GM19238 (cell line): ENCODE results near the gene CTTN.
A peak's percentile ranks its signal among the peaks of the same experiment; 100 is the strongest.

Source experiments
- DNase-seq: peaks from one replicate; pipeline ENCODE4 v3.0.0; 2011; ENCODE audit warnings: low spot score; ENCODE audit not compliant: insufficient read length

The CTTN gene

DNA sequence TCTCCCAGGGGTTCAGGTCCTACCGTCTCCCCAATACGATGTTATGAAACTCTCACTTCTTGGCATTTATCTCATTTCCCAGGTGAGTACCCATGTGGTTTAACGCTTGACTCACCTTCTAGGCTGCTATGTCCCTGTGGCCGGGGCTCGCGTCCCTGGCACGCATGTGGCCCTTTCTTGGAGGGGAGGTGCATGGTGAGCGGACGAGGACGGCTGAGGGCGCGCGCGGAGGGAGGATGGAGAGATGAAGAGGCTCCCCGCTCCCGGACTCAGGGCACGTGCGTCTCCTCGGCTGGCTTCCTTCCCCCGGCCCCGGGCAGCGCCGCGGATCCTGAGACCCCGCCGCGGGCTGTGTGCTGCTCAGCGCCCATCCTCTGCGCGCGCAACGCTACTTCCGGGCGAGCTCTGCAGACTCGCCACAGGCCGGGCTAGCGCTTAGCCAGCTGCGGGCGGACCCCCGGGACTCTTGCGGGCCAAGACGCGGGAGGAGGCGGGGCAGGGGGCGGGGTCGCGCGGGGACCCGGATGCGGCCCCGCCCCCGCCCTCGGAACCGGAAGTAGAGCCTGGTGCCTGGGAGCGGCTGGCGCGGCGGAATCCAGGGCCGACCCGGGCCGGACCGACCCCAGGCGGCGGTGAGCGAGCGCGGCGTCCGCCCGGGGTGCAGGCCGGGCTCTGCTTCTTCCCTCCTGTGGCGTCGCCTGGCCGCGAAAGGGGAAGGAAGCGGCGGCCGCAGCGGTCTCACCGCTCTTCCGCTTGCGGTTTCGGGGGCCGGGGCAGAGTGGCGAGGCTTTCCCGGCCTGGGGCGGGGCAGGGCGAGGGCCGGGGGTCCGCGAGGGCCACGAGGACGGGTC is at the start of gene CTTN:
TSS of gene CTTN (plus strand) at position 547 of the 851 bp plus-strand sequence. CDS start 8,769 bp downstream, outside the sequence.
- peak; percentile 62 for DNase-seq

DNA sequence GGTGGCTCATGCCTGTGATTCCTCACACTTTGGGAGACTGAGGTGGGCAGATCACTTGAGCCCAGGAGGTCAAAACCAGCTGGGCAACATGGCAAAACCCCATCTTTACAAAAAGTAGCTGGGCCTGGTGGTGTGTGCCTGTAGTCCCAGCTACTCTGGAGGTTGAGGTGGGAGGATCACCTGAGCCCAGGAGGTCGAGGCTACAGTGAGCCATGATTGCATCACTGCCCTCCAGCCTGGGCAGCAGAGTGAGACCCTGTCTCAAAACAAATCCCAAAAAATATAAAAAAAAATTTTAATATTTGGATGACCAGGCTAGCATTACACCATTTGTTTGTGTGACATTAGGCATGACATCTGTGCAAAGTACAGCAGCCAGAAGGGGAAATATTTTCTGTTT is 49.7 kb upstream of the CTTN start:
- DNase-seq, result no peak

DNA sequence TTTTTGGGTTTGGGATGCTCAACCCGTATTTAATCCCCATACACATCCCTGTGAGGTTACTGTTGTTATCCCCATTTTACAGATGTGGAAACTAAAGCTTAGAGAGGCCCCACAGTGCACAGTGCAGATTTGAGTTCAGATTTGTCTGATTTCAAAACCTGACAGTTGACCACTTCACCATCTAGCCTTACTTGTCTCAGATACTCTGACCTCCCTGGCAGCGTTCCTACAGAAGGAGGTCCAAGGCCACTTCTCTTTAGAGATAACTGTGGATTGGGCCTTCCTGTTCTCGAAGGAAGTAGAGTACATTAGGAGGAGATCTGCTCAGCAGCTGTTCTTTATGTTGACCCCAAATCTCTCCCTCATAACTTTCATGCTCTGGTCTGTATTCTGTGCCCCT is 46.7 kb upstream of the CTTN start:
- no peak for DNase-seq

DNA sequence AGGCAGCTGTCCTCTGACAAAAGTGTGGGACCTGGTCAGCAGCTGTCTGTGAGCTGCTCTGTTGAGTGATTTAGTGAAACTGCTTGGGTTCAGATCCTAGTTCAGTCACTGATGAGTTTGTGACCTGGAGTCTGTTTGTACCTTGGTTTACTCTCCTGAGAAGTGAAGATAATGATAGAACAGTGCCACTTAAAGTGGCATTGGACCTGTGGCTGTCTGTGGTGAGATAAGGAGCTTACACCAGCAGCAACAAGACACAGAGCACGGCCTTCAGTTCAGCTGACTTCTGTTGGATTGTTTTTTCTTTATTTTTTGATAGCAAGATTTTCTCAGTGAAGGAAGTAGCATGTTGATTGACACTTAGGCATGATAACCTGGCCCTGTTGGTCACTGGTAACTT is 46.2 kb upstream of the CTTN start:
- DNase-seq, result no peak

DNA sequence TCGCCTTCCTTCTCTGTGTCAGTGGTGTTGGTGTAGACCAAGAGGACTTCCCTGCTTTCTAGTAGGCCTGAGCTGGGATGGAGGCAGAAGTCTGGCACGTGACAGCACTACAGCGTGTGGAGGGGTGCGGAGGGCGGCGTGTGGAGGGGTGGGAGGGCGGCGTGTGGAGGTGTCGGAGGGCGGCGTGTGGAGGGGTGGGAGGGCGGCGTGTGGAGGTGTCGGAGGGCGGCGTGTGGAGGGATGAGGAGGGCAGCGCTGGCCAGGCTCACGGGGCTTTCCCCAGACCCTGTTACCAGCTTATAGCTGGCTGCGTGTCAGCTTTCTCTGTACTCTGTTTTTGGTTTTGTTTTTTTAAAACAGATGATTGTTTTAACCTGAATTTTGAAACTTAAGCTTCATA is 45.7 kb upstream of the CTTN start:
- DNase-seq, result no peak

DNA sequence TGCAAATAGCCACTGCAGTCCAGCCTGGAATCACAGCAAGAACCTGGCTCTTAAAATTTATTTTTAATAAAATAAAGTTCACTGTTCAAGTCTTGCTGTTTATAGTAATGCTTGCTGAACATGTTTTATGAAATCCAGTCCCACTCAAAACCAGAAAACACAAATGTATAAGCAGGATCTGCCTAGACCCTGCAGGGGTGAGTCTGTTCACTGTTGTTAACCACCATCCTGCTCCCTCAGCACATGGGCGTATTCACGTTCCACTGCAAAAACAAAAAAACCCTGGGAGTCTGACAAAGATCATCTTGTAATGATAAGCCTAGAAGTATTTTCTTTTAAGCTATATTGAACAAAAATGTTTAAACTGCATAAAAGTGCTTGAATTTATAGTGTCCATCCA is 45.0 kb upstream of the CTTN start:
- DNase-seq, result no peak

DNA sequence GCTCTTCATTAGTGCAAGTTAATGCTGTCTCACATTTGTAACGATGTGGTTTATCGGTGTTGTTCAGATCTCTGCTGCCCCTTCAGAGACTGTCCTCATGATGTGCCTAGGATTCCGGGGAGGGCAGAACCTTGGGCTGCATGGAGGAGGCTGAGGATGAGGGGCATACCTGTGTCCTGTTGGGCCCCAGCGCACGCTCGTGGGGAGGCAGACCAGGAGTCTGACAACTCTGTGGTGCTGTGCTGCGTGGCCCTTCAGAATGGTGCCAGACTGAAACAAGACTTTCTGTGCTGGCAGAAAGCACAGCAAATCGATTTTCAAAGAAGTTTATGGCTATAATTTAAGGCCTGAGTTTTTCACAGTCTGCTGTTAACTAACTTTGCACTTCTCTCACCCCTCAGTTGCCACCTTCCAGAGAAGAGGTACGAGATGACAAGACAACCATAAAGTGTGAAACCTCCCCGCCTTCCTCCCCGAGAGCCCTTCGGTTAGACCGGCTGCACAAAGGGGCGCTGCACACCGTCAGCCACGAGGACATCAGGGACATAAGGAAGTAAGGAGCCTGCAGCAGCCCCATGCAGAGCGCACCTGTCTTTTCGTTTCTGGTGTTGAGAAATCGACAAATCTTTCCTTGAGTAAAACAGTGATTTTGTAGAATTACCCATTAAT is 44.3 kb upstream of the CTTN start:
- no peak for DNase-seq

DNA sequence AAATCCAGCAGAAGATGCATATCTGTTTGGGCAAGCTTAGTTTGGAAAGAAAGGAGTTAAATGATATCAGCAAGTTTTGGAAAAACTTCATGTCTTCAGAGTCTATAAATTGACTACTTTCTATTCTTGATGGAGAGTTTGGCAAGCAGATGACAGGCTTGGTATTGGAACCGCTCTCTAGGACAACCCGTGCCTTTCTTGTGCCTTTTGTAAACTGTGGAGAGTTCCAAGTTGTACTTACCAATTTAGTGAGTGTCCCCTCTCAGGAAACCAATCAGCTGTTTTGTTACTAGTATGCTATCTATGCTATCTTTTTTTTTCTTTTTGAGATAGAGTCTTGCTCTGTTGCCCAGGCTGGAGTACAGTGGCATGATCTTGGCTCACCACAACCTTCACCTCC is 43.7 kb upstream of the CTTN start:
- DNase-seq, result no peak

DNA sequence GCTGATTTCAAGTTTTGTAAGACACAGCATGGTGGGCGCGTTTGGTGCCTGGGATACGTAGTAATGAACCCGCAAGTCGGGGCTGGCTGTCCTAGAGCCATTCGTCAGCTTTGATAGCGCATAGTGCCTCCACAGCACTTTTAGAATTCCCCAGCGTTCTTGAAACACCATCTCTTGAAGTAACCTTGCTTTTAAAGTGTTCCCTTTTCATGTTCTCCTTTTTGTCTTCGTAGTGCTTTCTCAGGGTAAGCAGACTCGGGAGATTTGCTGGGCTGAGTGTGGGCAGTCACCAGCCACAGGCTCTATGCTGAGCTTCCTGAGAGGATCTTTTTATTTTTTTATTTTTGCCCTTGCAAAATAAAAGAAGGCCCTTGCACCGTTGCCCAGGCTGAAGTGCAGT is 39.6 kb upstream of the CTTN start:
- DNase-seq, result no peak

DNA sequence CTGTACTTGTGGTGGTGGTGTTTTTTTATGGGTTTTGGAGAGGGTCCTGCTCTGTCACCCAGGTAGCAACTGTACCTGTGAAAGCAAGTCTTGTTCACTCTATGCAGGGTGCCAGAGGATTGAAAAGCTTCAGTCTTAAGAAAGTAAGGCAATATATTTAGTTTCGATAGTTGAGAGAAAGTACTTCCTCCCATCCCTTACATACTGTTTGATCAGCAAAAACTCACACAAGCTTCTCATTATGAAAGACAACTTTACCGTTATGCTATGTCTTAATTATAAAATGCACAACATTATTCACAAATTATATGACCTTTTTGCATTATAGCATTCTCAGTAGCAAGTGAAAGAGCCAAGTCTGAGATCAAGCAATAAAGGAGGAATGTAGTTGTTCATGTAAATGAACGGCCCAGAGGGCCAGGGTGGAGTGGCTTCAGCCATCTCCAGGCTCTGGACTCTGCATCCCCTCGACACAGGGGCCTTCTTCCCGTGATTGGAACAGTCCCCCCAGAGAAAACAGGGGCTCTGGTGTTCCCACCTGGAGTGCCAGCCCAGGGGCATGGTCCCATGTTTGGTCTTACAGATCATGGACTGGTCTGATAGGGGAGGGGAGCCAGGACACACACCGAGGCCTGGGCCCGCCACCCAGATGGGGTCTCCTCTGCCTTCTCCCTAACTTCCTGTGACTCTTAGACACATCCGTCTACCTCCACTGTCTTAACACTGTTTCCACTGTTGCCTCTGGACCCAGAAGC is 38.7 kb upstream of the CTTN start:
- no peak for DNase-seq

DNA sequence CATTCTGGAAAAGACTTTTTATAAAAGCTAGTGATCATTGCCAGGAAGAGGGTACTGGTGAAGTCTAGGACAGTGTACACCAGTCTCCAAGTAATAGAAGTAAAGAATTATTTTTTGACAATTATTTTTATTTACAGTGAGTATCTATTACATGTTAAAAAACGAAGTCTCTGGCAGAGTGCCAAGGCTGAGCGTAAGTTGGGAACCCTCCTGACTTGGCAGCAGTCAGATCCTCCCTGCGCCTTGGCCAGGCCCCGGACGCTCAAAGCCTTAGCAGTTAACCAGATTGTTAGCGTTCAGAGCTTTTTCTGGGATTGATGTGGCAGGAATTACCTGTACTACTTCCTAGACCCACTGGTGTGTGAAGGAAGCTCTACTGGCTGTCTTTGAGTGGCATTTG is 38.1 kb upstream of the CTTN start:
- DNase-seq, result no peak

DNA sequence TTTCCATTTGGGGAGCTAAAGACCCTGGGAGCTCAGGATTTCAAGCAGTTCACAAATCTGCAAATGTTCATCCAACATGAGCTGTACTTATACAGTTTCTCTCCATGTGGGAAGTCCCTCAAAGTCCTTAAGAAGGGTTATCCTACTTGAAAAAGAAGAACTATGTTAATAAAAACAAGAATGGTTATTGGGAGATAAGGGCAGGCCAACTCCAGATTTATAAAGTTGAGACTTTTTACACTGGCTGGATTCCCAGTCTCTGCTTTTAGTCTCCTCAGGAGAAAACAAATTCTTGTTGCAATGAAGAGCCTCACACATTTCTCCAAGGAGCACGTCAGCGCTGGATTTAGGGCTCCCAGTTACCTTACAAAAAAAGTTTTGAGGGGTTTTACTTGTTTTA is 34.2 kb upstream of the CTTN start:
- DNase-seq, result no peak

DNA sequence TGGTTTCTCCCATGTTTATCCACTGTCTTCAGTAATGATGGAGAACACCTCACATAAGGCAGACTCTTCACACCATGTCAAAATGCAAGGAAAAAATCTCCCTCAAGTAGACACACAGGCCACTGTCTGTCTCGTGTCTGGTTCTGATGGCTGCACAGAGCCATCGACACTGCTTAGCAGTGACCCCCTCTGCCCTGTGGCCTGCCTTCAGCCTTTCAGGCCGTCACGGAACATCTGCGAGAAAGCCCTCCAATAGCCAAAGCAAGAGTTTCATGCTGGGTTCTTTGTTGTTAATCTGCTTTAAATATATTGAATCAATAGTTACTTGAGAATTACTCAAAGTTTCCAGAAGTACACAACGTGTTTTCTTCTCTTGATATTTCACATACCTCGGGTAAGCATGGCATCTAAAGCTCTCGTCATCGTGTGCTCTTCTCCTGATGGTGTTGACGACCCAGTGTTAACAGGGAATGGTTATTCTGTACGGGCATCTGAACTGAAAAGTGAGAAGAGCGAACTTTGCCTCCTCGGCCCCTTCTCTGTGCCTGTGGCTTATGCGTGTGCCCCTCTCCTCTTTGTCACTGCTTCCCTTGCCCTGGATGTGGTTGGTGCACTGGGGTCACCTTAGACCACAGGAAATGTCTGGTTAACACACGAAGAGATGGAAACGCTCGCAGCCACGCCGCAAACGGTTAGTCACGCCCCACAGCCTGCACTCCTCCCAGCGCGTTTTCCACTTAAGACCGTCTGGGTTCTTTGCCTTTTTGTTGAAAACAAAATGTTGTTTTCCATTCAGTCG is 33.4 kb upstream of the CTTN start:
- DNase-seq, result no peak

DNA sequence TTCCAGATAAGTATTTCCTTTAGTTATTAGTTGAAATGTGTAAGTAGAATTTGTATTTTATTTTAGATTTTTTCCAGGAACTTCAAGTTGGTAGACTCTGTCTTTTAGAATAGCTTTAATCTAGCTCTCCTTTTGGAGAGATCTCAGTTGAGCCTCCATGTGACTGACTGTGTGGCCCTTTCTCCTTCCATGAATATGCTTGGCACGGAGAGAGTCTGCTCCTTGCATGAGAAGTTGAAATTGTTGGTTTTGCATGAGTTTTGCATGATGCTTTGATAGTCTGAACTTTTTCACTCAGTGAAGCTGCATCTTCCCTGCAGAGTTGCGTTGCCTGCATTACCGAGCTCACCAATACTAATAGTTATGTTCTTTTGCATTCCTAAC is 32.8 kb upstream of the CTTN start:
- no peak for DNase-seq

DNA sequence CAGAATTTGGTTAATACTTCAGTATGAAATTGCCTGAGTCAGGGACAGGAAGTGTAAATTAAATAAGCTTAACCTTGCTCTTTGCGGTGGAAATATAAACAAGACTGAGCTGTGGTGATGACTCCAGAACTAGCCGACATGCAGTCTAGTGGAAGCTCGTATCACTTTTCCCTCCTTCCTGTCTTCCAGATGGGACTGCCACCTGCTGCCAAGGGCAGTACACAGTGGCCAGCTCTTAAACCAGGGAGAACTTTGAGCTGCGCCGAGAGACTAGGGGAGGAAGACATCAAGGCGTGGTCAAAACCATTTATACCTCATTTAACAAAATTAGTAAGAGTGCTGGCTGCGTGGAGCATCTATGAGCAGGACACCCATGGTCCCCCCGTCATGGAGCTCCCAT is 31.3 kb upstream of the CTTN start:
- DNase-seq, result no peak

DNA sequence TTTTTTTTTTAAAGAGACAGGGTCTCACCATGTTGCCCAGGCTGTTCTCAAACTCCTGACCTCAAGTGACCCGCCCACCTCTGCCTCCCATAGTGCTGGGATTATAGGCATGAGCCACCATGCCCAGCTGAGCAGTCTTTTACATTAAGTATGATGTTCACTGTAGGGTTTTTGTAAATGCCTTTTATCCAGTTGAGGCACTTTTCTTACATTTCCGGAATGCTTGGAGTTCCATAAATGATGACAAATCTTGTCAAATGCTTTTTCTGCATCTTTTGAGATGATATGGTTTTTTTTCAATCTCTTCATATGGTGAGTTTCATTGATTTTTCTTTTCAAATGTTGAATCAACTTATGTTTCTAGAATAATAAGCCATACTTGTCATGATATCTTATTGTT is 29.4 kb upstream of the CTTN start:
- DNase-seq, result no peak

DNA sequence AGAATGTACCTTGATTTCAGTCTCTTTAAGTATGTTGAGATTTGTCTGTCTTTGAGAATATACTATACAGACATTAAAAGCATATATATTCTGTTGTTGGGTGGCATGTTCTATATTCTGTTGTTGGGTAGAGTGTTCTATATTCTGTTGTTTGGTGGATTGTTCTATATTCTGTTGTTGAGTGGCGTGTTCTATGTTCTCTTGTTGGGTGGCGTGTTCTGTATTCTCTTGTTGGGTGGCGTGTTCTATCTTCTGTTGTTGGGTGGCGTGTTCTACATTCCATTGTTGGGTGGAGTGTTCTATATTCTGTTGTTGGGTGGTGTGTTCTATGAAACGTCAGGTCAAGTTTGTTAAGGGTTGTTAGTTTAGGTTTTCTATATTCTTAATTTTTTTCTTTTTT is 27.1 kb upstream of the CTTN start:
- no peak for DNase-seq

DNA sequence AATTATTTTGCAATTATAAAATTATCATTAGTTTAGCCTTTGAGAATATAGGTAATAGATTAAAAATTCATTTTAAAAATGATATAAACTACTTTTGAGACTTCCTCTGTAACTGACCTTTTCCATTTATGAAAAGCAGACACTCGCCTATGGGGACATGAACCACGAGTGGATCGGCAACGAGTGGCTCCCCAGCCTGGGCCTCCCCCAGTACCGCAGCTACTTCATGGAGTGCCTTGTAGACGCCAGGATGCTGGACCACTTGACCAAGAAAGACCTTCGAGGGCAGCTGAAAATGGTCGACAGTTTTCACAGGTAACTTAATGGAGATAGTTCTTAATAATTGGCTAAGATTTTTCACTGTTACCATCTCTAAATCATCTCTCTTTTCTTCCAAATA is 26.3 kb upstream of the CTTN start:
- DNase-seq, result no peak

DNA sequence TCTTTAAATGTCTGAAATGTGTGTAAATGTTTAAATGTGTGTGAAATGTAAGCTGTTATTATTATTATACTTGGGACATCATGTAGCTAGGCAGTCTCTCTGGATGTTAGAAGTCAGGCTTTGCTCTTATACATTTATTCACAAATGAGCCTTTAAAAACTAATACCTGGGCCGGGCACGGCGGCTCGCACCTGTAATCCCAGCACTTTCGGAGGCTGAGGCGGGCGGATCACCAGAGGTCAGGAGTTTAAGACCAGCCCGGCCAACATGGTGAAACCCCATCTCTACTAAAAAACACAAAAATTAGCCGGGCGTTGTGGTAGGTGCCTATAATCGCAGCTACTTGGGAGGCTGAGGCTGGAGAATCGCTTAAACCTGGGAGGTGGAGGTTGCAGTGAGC is 21.7 kb upstream of the CTTN start:
- DNase-seq, result no peak

DNA sequence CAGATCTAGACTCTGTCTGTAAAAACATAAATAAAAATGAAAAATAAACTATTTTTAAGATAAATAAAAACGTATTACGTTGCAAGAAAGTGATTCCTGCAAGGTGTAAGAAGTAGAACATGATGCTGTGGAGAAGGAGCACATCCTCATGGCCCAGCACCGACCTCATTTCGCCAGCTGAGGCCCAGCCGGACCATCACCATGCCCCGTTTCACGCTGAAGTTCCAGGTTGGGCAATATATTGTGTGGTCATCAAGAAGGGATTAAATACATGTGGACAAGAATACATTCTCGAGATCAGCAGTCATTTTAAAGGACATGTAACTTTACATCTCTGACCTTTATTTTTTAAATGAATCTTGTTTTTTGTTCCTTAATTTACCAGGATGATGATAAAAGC is 20.7 kb upstream of the CTTN start:
- DNase-seq, result no peak

DNA sequence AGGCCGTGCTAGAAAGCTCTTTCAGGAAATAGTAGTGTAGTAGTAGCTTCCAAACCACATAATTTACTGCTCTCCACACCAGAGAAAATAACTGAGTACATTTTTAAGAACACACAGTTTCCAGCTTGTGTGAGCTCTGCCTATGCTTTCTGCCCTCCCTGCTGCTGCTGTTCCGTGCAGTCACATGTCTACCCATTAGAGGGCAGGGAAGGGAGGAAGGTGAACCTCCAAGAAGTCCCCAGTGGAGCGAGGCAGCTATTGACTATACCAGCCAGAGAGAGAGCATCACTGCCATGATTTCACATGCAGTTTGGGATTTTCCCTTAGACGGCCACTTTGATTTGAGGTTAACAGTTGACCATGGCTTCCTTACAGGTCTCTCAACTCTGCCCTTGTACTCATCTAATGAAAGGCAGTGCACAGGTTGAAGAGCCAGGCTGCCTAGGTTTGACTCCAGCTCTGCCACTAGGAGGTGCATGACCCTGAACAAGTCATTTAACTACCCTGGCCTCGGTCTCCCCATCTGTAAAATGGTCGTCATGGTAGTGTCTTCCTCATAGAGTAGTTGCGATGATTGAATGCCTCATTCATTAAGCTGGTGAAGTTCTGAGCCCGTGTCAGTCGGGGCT is 19.7 kb upstream of the CTTN start:
- no peak for DNase-seq
